Measurements from ENCODE around the gene ZFYVE19.

ZFYVE19 gene

DNA sequence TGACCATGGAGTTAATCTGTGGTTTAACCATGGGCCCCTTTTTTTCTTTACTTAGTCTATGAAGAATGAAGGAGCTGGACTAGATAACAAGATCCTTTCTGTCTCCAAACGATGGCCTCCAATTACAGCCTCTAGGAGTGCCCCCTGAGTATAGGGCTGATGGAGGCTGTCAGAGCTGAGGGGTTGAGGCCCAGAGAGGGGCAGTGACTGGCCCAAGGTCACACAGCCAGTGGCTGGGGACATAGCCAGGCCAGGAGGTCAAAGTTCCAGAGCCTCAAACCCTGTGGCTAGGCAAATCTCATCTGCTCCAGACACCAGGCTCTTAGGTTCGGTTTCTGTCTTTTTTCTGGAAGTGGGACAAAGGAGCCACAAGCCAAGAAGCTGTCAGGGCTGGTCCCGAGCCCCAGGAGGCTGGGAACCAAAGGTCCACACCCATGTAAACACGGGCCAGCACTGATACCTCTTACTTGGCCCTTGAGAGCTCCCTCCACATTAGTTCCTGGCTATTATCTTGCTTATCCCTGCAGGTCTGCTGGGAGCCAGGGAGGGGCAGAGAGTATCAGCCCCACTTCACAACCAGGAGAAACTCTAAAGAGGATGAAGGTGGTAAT, 56.9 kb downstream of the ZFYVE19 start:
- no peak overlapping the region for H3K27ac ChIP-seq
- TF ChIP-seq, protein P1, sequence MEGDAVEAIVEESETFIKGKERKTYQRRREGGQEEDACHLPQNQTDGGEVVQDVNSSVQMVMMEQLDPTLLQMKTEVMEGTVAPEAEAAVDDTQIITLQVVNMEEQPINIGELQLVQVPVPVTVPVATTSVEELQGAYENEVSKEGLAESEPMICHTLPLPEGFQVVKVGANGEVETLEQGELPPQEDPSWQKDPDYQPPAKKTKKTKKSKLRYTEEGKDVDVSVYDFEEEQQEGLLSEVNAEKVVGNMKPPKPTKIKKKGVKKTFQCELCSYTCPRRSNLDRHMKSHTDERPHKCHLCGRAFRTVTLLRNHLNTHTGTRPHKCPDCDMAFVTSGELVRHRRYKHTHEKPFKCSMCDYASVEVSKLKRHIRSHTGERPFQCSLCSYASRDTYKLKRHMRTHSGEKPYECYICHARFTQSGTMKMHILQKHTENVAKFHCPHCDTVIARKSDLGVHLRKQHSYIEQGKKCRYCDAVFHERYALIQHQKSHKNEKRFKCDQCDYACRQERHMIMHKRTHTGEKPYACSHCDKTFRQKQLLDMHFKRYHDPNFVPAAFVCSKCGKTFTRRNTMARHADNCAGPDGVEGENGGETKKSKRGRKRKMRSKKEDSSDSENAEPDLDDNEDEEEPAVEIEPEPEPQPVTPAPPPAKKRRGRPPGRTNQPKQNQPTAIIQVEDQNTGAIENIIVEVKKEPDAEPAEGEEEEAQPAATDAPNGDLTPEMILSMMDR (conservative IDR thresholded peaks at IDR 0.05), result no peak
